Fibroblast of villous mesenchyme (primary cell): Measurements from ENCODE around the gene LPAR3. TPM values are rescaled to one million over a fixed set of nuclear protein-coding genes. Genes with fewer than 3 reads are reported as not detected.

Source experiments
- DNase-seq: peaks from one replicate; pipeline ENCODE4 v3.0.0-alpha.2; 2010; ENCODE audit warnings: low read depth
- H3K4me3 ChIP-seq: 2 replicates; pipeline ENCODE4 v1.5.1; 2011; ENCODE audit warnings: low read depth, mild to moderate bottlenecking, low read length
- total RNA-seq: library from RNA; depleted of rRNA; stranded (reverse); fragments of >200 nt; gene quantifications from 2 replicates; pipeline ENCODE4 v1.2.3, GENCODE V29; 2012
- TF ChIP-seq, protein P1 (sequence below): IDR thresholded peaks from 2 replicates; pipeline ENCODE4 v1.5.1; 2012; ENCODE audit warnings: low read depth, mild to moderate bottlenecking, low read length; ENCODE audit not compliant: insufficient read depth

Gene LPAR3
- total RNA-seq, 1 donor: 2.6 TPM

DNA sequence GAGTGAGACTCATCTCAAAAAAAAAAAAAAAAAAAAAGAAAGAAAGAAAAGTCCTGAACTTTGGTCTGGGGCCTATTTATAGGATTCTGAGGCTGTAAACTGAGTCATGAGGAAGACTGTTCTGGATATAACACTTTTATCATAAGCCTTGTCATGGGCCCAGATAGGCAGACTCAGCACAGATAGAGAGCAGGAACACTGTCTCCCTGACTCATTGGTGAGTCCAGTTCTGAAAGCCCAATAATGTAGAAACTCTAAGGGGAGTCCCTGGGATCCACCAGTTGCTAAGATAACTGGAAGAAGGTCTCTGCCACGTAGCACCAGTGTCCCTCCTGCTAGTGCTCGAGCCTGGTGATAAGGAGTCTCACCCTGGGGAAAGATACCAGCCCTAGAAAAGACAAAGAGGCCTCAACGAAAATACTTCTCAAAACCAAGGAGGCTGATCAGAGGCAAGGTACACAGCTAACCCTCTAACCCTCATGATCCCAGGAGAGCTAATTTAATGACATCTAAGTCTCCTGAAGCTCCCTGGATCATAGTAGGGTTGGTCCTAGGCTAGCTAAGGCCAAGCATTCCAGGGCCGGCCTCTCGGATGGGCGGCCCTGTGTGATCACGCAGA is 43.5 kb downstream of the LPAR3 start:
- no peak overlapping the region for H3K4me3 ChIP-seq
- TF ChIP-seq, protein P1, sequence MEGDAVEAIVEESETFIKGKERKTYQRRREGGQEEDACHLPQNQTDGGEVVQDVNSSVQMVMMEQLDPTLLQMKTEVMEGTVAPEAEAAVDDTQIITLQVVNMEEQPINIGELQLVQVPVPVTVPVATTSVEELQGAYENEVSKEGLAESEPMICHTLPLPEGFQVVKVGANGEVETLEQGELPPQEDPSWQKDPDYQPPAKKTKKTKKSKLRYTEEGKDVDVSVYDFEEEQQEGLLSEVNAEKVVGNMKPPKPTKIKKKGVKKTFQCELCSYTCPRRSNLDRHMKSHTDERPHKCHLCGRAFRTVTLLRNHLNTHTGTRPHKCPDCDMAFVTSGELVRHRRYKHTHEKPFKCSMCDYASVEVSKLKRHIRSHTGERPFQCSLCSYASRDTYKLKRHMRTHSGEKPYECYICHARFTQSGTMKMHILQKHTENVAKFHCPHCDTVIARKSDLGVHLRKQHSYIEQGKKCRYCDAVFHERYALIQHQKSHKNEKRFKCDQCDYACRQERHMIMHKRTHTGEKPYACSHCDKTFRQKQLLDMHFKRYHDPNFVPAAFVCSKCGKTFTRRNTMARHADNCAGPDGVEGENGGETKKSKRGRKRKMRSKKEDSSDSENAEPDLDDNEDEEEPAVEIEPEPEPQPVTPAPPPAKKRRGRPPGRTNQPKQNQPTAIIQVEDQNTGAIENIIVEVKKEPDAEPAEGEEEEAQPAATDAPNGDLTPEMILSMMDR: no peak
- no peak for DNase-seq

DNA sequence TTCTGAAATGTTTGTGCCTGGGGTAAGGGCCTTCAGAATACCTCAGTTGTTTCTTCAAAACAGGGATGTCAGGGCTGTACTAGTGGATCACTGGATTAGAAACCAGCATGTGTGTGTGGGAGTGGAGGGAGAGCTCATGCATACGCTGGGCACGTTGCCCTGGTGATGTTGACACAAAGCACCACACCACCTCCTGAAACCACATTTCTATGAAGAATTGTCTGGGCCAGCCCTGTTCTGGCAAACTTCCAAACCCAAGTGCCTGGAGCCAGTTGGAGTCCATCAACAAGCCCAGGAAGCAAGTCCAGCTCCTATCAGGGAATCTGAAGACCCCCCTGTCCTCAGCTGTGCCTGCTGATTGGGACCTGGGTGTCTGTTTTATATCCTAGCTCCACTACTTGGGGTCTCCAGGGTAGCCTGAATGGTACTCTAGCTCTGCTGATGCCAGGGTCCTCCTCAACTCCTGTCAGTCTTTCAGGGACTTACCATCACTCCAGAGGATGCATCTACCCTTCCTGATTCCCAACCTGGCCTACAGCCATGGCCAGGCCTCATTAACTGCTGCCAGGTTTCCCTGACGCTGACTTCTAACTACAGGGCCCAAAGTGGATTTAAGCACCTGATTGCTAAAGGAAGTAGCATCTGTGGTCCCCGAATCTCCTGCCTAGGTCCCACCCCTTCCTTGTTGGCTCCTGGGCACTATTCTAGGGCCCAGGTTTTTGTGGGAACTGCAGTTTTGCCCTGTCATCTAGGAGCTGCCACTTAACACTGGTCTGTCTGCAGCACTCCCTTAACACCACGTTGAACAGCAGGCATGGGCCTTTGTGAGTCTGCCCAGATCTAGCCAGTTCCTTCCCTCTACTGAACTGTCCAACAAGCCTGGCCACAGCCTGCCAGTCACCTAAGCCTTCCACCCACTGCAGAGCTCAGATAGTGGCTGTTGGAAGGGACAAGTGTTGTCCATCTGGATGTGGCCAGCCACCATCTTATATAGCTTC is 45.5 kb downstream of the LPAR3 start:
- peak; percentile 95 for DNase-seq
- no peak overlapping the region for H3K4me3 ChIP-seq
- TF ChIP-seq, protein P1: no peak

DNA sequence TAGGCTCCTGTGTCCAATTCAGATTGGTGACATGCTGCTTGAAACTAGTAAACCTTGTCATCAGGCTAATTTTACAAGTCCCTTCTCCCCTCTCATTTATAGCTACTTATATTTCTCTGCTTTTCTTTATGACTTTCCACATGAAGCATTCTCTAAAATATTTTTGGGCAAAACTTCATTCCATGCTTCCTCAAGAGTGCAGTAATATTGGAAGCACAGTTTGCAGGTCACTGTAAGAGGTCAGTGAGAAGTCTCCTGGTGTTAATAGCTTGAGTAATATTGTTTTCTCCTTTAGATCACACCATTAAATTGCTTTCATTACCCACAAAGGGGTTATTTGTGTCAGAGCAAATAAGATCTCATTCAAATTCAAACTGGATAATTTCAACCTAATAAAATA is 46.6 kb downstream of the LPAR3 start:
- TF ChIP-seq, protein P1: no peak
- peak; percentile 30 for DNase-seq
- H3K4me3 ChIP-seq: no peak overlapping the region

DNA sequence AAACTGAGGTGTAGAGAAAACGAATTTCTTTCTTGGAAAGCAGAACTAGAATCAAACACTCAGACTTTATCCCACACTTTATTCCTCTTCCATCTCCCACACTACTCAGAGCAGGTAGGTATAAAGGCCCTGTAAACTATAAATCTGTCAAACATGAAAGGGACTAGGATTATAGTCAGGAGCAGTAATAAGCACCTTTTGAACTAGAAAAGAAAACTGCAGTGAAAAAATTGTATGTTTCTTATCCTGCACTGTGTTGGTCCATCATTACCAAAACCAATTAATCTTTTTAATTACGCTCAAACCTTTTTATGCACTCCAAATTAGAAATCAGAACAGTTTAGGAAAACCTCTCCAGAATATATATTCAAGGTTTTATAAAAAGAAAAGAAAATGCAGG is 47.6 kb downstream of the LPAR3 start:
- DNase-seq: no peak
- TF ChIP-seq, protein P1: no peak
- no peak overlapping the region for H3K4me3 ChIP-seq

DNA sequence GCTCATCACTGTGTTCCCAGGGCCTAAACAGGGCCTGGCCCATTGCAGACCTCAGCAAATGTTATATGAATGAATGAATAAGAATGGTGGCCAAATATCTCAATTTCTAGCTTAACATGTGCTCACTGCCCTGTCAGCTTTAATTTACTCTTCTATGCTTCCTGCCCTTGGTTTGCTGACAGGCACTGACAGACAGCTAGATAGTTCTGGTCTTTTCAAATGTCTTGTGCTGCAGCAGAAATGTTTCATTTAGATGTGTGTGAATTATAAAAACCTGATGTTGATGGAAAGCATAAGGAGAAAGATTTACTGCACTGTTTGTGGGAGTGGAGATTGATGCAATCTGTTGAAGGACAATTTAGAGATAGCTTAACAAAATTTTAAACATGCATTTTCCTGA is 48.9 kb downstream of the LPAR3 start:
- TF ChIP-seq, protein P1: no peak
- no peak overlapping the region for H3K4me3 ChIP-seq
- DNase-seq: no peak

DNA sequence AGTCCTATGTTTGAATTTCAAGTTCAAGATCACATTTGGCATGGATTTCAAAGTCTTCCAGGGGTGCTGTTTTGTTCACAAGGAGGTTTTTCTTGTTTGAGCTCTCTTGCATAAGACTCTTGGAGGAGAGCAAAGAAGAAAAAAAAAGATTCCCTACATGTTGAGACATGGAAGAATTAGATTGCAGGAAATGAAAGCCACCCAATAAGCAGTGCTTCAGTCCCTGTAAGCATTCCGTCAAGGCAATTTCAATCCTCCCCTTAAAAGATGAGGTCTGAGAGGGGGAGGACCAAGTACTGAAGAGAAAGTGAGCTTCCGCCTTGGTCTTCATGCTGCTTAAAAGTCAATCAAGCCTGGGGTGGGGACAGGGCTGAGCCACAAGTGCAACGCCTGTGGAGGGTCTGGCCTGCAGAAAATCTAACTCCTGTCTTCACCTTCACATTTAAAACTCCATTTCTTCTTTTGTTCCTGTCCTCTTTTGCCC is 50.2 kb downstream of the LPAR3 start:
- H3K4me3 ChIP-seq: no peak overlapping the region
- DNase-seq: peak; percentile 24

More for the DNA sequence above, 50.2 kb downstream of the LPAR3 start:
- TF ChIP-seq, protein P1: no peak
